Fibroblast of lung (primary cell): ENCODE data around the gene FAP. TPM values are rescaled to one million over a fixed set of nuclear protein-coding genes. Genes with fewer than 3 reads are reported as not detected.
A peak's percentile ranks its signal among the peaks of the same experiment; 100 is the strongest.

Experiments used
- DNase-seq, 2 donors: peaks; one replicate each; pipeline versions ENCODE4 v3.0.0 to v3.0.0-alpha.2; 2010; ENCODE audit warnings: low read depth in 2 of 2
- H2AFZ ChIP-seq: 2 replicates; pipeline ENCODE4 v1.5.1; 2012; ENCODE audit warnings: low read length, control low read depth, inconsistent platforms
- H3K27ac ChIP-seq: 2 replicates; pipeline ENCODE4 v1.5.1; 2011; ENCODE audit warnings: low read length, control low read depth; ENCODE audit not compliant: insufficient read depth
- H3K27me3 ChIP-seq: 2 replicates; pipeline ENCODE4 v1.5.1; 2011; ENCODE audit warnings: mild to moderate bottlenecking, low read length; ENCODE audit not compliant: control insufficient read depth, insufficient read depth
- H3K36me3 ChIP-seq: 2 replicates; pipeline ENCODE4 v1.5.1; 2011; ENCODE audit warnings: low read length; ENCODE audit not compliant: control insufficient read depth, insufficient read depth
- H3K4me1 ChIP-seq: 2 replicates; pipeline ENCODE4 v1.5.1; 2011; ENCODE audit warnings: low read length; ENCODE audit not compliant: control insufficient read depth, insufficient read depth; ENCODE audit errors: extremely low read depth
- H3K4me2 ChIP-seq: 2 replicates; pipeline ENCODE4 v1.5.1; 2011; ENCODE audit warnings: low read length, control low read depth; ENCODE audit not compliant: insufficient read depth; ENCODE audit errors: extremely low read depth
- H3K4me3 ChIP-seq, 4 experiments: fragments of 200-600 bp in 1 of 4; sonication (generic) in 1 of 4; replicated peaks in 1 of 4; 2 replicates each; pipeline ENCODE4 v1.5.1; 2011 to 2016; ENCODE audit warnings: low read length in 4 of 4, low read depth in 3 of 4, mild to moderate bottlenecking in 3 of 4, control low read depth in 2 of 4, inconsistent platforms in 1 of 4, mixed read lengths in 1 of 4; ENCODE audit not compliant: insufficient read depth in 1 of 4; ENCODE audit errors: control extremely low read depth in 1 of 4
- H3K79me2 ChIP-seq: 2 replicates; pipeline ENCODE4 v1.5.1; 2012; ENCODE audit warnings: mild to moderate bottlenecking, low read length, inconsistent platforms; ENCODE audit not compliant: control insufficient read depth, insufficient read depth
- H3K9ac ChIP-seq: 2 replicates; pipeline ENCODE4 v1.5.1; 2011; ENCODE audit warnings: mild to moderate bottlenecking, low read length, control low read depth; ENCODE audit not compliant: insufficient read depth
- H3K9me3 ChIP-seq: 2 replicates; pipeline ENCODE4 v1.5.1; 2012; ENCODE audit warnings: low read depth, low read length; ENCODE audit not compliant: control insufficient read depth, insufficient read depth
- H4K20me1 ChIP-seq: 2 replicates; pipeline ENCODE4 v1.5.1; 2011; ENCODE audit warnings: low read length; ENCODE audit not compliant: control insufficient read depth, insufficient read depth; ENCODE audit errors: extremely low read depth
- EZH2 ChIP-seq: IDR thresholded peaks from 2 replicates; pipeline ENCODE4 v1.5.1; 2012; ENCODE audit warnings: low read length, control low read depth, mild to moderate bottlenecking; ENCODE audit errors: missing control alignments
- polyA plus RNA-seq, 2 donors: library from polyadenylated mRNA; depleted of rRNA in 1 of 2; stranded (reverse) in 1 of 2; unstranded in 1 of 2; fragments of >200 nt; gene quantifications; 2 replicates each; pipeline ENCODE4 v1.2.1, GENCODE V29; 2011 to 2012; ENCODE audit warnings: missing spikeins in 1 of 2
- total RNA-seq: library from RNA; depleted of rRNA; stranded (reverse); fragments of >200 nt; gene quantifications from 2 replicates; pipeline ENCODE4 v1.2.1, GENCODE V29; 2014
- TF ChIP-seq, protein P1 (sequence below), 2 donors: IDR thresholded peaks in 1 of 2; conservative IDR thresholded peaks in 1 of 2; 1 replicate in 1 of 2; 2 replicates in 1 of 2; pipeline ENCODE4 v1.5.1; 2011 to 2012; ENCODE audit warnings: low read length in 2 of 2, control low read depth in 1 of 2, inconsistent platforms in 1 of 2, low read depth in 1 of 2, mild to moderate bottlenecking in 1 of 2

Gene FAP
- total and polyA plus RNA-seq, 2 donors (not counting 1 experiment from before 2014, with no cell fraction given): 96.1 to 140 TPM

DNA sequence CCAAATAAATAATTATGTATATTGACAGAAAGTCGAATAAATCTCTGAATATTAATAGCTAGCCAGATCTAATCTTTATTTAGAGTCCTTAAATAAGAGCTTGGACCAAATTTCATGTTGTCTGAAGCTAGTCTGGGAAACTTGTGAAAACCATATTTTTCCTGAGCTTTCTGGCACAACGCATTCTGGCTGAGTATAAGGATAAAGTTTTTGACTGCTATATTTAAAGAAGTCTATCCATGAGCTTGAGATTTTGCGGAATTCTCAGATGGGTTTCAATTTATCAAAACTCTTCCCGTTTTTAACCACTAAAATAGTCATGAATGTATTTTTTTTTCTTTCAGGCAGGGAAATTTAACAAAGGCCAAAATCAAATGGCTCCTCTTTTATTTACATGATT, 23.8 kb downstream of the FAP start:
- H3K27ac ChIP-seq: no peak overlapping the region
- H3K9me3 ChIP-seq: no peaks in the 10 kb centered on the region
- H4K20me1 ChIP-seq: no peaks in the 10 kb centered on the region
- peaks cover 3% of the 10 kb centered on the region for H3K36me3 ChIP-seq
- no peak overlapping the region for H3K9ac ChIP-seq
- TF ChIP-seq EZH2: no peak
- TF ChIP-seq, protein P1, sequence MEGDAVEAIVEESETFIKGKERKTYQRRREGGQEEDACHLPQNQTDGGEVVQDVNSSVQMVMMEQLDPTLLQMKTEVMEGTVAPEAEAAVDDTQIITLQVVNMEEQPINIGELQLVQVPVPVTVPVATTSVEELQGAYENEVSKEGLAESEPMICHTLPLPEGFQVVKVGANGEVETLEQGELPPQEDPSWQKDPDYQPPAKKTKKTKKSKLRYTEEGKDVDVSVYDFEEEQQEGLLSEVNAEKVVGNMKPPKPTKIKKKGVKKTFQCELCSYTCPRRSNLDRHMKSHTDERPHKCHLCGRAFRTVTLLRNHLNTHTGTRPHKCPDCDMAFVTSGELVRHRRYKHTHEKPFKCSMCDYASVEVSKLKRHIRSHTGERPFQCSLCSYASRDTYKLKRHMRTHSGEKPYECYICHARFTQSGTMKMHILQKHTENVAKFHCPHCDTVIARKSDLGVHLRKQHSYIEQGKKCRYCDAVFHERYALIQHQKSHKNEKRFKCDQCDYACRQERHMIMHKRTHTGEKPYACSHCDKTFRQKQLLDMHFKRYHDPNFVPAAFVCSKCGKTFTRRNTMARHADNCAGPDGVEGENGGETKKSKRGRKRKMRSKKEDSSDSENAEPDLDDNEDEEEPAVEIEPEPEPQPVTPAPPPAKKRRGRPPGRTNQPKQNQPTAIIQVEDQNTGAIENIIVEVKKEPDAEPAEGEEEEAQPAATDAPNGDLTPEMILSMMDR (conservative IDR thresholded peaks at IDR 0.05 in 1 of 2, IDR thresholded peaks at IDR 0.05 in 1 of 2; ENCODE audit: low read depth in 1 of 2, low read length in 2 of 2): no peak
- no peak overlapping the region for H2AFZ ChIP-seq
- DNase-seq: no peak
- H3K4me2 ChIP-seq: no peak overlapping the region
- H3K27me3 ChIP-seq: no peaks in the 10 kb centered on the region
- no peak overlapping the region for H3K4me3 ChIP-seq
- no peaks in the 10 kb centered on the region for H3K79me2 ChIP-seq
- H3K4me1 ChIP-seq: peaks cover 3% of the 10 kb centered on the region

DNA sequence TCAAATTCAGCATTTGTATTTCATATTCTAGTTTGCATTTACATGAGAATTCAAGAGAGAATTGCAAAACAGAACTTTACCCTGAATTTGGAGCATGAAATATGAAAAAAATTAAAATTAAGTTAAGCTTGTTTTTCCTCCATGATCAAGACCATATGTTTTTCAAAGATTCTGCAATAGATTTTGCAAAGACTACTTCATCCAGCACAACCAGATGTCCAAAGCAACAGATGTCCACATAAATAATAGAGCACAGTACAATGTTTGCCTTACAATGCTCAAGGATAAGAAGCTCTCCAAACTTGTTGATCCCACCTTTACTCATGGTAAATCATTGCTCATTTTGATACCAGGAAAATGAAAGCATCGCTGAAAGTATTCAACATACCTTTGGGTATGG, 25.6 kb downstream of the FAP start:
- Histone ChIP-seq H3K9ac (no peak overlapping the region), H3K4me3 (no peak overlapping the region), H3K27ac (no peak overlapping the region), H3K4me1 (peaks cover 3% of the 10 kb centered on the region), H2AFZ (no peak overlapping the region), H3K27me3 (no peaks in the 10 kb centered on the region), H3K9me3 (no peaks in the 10 kb centered on the region), H3K4me2 (no peak overlapping the region), H3K79me2 (no peaks in the 10 kb centered on the region), H4K20me1 (no peaks in the 10 kb centered on the region), H3K36me3 (peaks cover 3% of the 10 kb centered on the region)
- DNase-seq: peak in 1 of 2 donors; percentile 73
- TF ChIP-seq, protein P1 (conservative IDR thresholded peaks at IDR 0.05 in 1 of 2, IDR thresholded peaks at IDR 0.05 in 1 of 2; ENCODE audit: low read depth in 1 of 2, low read length in 2 of 2): no peak
- TF ChIP-seq EZH2: no peak

DNA sequence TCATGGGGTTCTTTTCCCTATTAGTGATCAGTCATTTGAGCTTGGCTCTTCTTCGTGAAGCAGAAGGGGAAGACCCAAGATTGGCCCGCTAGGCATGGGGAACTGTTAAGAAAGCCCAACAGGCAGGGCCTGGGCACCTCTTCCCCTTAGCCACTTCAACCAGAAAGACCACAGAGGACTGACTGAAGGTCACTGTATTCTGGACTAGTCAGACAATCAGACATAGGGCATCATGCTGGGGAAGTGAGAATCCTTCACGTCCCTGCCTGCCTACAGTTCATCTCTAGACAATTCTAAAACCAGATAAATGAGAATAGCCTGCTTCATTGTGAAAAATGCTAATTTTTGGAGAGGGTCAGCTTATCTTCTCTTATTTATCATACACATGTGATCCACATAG, 28.1 kb downstream of the FAP start:
- Histone ChIP-seq H3K27me3 (no peaks in the 10 kb centered on the region), H3K79me2 (no peaks in the 10 kb centered on the region), H3K4me2 (no peak overlapping the region), H4K20me1 (no peaks in the 10 kb centered on the region), H3K9me3 (no peaks in the 10 kb centered on the region), H3K27ac (no peak overlapping the region), H3K36me3 (peaks cover 5% of the 10 kb centered on the region), H2AFZ (no peak overlapping the region), H3K9ac (no peak overlapping the region), H3K4me1 (peaks cover 2% of the 10 kb centered on the region), H3K4me3 (no peak overlapping the region)
- no peak for DNase-seq
- TF ChIP-seq, protein P1 (conservative IDR thresholded peaks at IDR 0.05 in 1 of 2, IDR thresholded peaks at IDR 0.05 in 1 of 2; ENCODE audit: low read depth in 1 of 2, low read length in 2 of 2): no peak
- TF ChIP-seq EZH2: no peak
